Stimulated activated CD4-positive, alpha-beta T cell treated with anti-CD3 and anti-CD28 coated beads, Interleukin-1b, Interleukin-23, amount 100 ng/mL, for 4 hours (primary cell): ENCODE measurements around the gene WDR77.

ENCODE experiments used
- DNase-seq, 2 donors: peaks; one replicate each; pipeline ENCODE4 v3.0.0-alpha.2; 2020; ENCODE audit warnings: low read depth in 2 of 2

Gene WDR77

DNA sequence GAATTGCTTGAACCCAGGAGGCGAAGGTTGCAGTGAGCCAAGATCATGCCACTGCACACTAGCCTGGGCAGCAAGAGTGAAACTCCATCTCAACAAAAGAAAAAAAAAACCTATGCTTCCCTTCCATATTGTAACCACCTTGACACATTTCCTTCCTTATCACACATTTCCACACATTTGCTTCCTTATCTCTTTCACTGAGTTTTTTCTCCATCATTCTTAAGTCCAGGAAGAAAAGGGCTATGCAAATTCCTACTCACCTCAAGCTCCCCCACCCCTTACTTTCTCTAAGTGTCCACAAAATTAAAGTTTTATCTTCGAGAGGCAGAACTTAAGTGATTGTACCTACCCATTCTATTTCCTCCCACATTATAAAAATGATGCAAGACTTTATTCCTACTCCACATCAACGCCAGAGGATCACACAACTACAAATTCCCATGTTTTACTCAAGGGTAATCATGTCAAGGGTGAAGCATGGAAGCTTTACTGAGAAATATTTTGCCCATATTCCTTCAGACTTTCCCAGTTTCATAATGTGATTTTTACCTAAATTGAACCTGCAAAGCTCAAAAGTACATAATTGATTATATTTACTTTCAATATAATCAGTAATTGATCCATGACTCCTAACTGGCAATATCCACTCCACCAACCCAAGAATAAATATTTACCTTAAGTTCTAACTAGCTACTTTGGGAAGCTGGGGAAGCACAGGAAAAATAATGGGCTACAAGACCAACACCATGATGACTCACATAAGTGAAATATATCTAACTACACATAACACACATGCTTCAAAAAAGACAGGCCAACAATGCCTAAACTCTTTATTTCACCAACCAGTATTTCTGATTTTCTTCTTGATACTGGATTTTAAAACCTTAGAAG lies 9.3 kb downstream of the WDR77 start:
- DNase-seq, result no peak

DNA sequence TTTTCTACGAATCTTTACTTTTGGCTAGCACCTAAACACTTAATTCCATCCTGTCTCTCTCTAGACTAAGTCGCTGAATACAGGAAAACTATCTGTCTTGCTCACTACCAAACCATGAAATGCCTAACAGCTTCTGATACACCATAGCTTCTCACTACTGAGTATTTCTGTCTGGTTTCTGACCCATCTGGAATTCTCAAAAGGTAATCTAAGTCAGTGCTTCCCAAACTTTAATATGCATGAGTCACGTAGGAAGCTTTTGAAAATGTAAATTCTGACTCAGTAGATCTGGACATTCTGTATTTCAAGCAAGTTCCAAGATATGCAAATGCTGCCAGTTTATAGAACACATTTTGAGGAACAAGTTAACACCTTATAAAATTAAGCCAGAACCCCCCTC lies 12.3 kb downstream of the WDR77 start:
- no peak for DNase-seq

DNA sequence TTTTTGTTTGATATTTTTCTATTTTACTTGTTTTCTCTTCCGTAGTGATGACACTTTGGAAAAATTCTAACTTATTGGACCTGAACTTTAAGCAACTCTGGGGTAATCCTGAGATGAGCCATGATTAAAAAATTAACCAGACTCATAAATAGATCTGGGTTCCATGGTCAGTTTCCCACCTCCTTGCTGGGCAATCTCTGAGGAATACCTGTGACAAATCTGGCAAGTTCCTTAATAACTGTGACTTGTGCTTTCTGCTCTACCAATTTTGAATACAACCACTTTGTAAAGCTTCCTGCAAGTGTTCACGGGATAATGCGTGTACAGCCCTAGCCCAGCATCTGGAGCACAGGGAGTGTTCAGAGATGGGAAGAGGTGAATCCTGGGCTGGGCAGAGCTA lies 24.8 kb downstream of the WDR77 start:
- DNase-seq, result no peak

DNA sequence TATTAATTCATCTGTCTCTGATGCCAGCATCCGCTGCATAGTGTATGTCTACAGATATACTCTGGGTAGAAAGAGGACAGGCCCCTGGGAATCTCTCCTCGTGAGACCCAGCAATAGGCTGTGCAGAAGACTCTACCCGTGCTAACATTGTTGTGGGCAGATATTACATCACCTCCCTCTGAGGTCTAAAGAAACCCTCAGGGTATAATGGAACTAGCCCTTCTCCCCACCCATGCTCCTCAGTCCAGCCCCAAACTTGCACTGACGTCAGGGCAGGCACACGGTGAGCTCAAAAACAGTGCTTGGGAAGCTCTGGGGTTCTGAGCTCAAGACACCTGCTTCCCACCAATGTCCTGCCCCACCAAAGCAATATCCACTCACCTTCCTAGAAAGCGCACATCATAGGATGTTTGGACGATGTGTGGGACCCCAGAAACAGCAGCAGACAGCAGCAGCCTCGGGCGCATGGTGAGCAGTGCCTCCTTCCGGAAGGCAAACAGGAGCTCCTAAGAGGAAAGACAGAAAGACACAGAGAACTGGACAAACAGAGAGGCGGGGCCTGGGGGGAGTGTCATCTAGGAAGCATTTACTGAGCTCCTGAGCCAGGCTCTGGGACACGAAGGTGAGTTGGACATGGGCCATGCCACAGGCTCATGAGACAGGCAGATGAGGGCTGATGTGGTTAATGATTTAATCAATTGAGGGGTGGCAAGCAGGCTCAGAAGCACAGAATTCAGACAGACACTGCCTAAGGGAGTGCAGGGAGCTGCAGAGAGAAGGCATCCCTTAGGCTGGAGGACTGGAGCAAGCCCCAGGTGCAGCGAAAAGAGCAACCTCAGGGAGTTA lies 26.3 kb downstream of the WDR77 start:
- no peak for DNase-seq

GRCh38 chr1:111420377-111420776 lies 28.7 kb downstream of the WDR77 start:
- no peak for DNase-seq

GRCh38 chr1:111419037-111419436 lies 30.0 kb downstream of the WDR77 start:
- no peak for DNase-seq

GRCh38 chr1:111417755-111418154 lies 31.3 kb downstream of the WDR77 start:
- DNase-seq, result no peak

- DNase-seq, result no peak
These were observed 33.6 kb downstream of the WDR77 start for GRCh38 chr1:111415461-111415860.

GRCh38 chr1:111414756-111415155 lies 34.3 kb downstream of the WDR77 start:
- DNase-seq, result no peak

DNA sequence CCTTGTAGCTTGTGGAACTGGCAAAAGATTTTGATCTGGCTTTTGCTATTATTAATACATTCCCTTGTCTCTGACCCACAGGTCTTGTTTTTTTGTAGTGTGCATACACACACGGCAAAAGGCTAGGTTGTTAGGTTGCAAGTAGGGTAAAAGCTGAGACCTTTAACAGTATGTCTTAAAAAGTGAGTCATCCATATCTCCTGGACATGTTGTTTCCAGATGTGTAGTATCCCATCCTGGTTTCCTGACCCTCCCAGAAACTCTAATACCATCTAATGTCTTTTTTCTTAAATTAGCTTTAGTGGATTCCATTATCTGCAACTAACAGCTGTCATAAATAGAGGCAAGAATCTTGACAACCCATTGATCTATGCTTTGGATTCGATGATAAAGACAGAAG lies 36.2 kb downstream of the WDR77 start:
- no peak for DNase-seq

GRCh38 chr1:111407301-111407700 lies 41.8 kb downstream of the WDR77 start:
- no peak for DNase-seq

DNA sequence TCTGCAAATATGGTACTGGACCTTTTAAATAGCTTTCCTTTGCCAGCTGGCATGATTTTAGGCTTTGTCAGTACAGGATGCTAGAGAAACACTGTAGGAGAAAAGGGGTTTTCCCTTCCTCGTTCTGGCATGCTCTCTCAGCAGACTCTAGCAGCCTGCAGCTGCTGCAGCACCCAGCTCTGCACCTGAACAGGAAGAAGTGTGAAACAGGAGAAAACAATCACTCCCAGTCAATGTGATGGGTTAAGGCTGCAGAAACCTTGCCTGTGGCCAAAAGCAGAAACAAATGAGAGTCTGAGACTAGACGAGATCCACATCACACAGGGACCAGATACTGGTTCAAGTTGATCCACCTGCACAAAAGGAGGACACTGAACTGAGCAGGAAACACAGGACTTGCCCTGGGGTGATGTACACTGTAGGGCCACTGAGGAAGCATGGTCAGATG lies 42.7 kb downstream of the WDR77 start:
- DNase-seq, result peak; percentile 9 to 22

DNA sequence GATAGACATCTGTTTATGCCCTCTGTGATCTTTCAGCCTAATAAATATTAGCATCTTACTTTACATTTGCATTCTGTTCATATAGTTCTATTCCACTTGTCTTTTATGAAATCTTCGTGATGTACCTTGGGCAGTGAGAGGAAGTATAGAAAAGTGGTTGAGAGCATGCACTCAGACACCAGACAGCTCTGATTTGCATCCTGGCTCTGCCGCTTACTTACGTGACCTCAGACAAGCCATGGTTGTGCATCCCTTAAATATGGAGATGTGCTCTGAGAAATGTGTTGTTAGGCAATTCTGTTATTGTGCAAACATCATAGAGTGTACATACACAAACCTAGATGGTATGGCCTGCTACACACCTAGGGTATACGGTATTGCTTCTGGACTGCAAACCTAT lies 44.5 kb downstream of the WDR77 start:
- DNase-seq, result no peak

GRCh38 chr1:111402083-111402482 lies 47.0 kb downstream of the WDR77 start:
- no peak for DNase-seq

- peak in 1 of 2 donors; percentile 35 for DNase-seq
These were observed 49.1 kb downstream of the WDR77 start for GRCh38 chr1:111399792-111400610.

DNA sequence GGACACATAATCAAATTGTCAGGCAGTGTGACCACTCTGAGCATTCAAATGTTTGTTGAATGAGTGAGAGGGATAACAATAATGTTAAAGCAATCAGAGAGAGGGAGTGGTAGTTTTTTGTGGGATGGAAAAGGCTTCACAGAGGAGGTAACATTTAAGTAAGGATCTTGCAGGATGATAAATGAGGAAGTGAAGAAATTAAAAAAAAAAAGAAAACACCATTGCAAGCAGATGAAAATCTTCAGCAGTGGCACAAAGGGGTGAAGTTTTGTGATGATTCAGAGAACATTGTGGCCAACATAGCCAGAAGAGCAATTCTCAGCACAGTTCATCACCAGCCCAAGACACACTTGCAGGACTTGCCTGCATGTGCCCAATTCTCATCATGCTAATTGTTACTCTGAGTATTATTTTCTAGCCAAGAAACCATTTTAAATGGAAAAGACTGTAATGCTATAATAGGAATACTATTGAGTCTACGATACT lies 56.6 kb downstream of the WDR77 start:
- no peak for DNase-seq

- DNase-seq, result no peak
These were observed 57.0 kb downstream of the WDR77 start for GRCh38 chr1:111392042-111392441.
